ENCODE measurements around the gene PTGS2. TPM values are rescaled to one million over a fixed set of nuclear protein-coding genes. Genes with fewer than 3 reads are reported as not detected.
A peak's percentile ranks its signal among the peaks of the same experiment; 100 is the strongest.

Gene PTGS2
- total RNA-seq, result 0.10 TPM in 1 of 2 replicates, not detected in the other

DNA sequence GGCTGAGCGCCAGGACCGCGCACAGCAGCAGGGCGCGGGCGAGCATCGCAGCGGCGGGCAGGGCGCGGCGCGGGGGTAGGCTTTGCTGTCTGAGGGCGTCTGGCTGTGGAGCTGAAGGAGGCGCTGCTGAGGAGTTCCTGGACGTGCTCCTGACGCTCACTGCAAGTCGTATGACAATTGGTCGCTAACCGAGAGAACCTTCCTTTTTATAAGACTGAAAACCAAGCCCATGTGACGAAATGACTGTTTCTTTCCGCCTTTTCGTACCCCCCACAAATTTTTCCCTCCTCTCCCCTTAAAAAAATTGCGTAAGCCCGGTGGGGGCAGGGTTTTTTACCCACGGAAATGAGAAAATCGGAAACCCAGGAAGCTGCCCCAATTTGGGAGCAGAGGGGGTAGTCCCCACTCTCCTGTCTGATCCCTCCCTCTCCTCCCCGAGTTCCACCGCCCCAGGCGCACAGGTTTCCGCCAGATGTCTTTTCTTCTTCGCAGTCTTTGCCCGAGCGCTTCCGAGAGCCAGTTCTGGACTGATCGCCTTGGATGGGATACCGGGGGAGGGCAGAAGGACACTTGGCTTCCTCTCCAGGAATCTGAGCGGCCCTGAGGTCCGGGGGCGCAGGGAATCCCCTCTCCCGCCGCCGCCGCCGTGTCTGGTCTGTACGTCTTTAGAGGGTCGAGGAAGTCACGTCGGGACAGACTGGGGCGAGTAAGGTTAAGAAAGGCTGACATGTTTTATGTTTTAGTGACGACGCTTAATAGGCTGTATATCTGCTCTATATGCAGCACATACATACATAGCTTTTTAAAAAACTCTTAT lies at the start of gene PTGS2:
Gene PTGS2 (minus strand): TSS at position 179 of the 817 bp plus-strand sequence. CDS start 133 bp downstream, at position 46.
- no peaks in the 10 kb centered on the region for H3K9me3 Mint-ChIP-seq
- CTCF ChIA-PET, result no interaction called here
- DNase-seq, result no peak
- H3K4me1 Mint-ChIP-seq, result peaks cover 12% of the 10 kb centered on the region
- TF ChIP-seq, protein P1, sequence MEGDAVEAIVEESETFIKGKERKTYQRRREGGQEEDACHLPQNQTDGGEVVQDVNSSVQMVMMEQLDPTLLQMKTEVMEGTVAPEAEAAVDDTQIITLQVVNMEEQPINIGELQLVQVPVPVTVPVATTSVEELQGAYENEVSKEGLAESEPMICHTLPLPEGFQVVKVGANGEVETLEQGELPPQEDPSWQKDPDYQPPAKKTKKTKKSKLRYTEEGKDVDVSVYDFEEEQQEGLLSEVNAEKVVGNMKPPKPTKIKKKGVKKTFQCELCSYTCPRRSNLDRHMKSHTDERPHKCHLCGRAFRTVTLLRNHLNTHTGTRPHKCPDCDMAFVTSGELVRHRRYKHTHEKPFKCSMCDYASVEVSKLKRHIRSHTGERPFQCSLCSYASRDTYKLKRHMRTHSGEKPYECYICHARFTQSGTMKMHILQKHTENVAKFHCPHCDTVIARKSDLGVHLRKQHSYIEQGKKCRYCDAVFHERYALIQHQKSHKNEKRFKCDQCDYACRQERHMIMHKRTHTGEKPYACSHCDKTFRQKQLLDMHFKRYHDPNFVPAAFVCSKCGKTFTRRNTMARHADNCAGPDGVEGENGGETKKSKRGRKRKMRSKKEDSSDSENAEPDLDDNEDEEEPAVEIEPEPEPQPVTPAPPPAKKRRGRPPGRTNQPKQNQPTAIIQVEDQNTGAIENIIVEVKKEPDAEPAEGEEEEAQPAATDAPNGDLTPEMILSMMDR (IDR thresholded peaks at IDR 0.05), result no peak
- POLR2A ChIA-PET, result no interaction called here
- ATAC-seq (ENCODE audit: low read depth), result peak; percentile 45
- H3K36me3 Mint-ChIP-seq (ENCODE audit: low read depth), result no peaks in the 10 kb centered on the region
- intact Hi-C loops (cut with micrococcal nuclease), result no loop called here
- H3K27me3 Mint-ChIP-seq, result peaks cover 33% of the 10 kb centered on the region
- peak within 1 kb of the TSS; percentile 74 for H3K4me3 Mint-ChIP-seq
- no peak within 1 kb of the TSS for H3K27ac Mint-ChIP-seq

DNA sequence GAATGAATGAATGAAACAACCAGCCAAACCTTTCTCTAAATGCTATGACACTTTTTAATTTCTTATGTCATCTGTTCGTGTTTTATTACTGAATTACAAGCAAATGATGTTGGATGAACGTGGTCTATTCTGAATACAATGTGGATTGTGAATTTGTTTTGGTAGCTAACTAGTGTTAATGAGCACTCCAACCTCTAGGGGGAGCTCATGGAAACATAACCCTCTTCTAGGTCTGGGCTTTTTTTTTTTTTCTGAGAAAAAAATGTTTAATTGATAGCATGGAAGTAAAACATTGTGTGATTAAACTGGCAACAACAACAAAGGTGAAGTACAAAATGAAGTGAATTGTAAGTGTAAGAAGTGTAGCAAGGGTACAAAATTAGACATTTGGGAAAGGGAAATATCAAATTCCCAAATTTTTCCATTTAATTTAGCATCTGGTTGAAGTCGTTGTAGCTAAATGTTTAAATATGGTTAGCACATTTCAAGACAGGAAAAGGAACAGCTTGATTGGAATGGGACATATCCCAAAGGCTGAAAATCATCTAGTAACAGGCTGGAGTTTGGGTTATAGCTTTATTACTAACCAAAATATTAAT lies 42.6 kb upstream of the PTGS2 start:
- intact Hi-C loops (cut with micrococcal nuclease), result loop anchor here (10.0 kb wide), 1 partner anchor 262 kb away; no protein-coding TSS in a partner anchor
- Mint-ChIP-seq H3K36me3 (ENCODE audit: low read depth) (no peaks in the 10 kb centered on the region), H3K27me3 (no peaks in the 10 kb centered on the region), H3K9me3 (no peaks in the 10 kb centered on the region), H3K4me1 (no peaks in the 10 kb centered on the region), H3K4me3 (no peak overlapping the region), H3K27ac (no peak overlapping the region)
- TF ChIP-seq, protein P1 (IDR thresholded peaks at IDR 0.05), result no peak
- ChIA-PET POLR2A (interaction anchor here (0.7 kb wide), 1 partner anchor 12 kb away, joined by 3 read pairs; no protein-coding TSS in a partner anchor), CTCF (no interaction called here)
- no peak for ATAC-seq (ENCODE audit: low read depth)
- no peak for DNase-seq

DNA sequence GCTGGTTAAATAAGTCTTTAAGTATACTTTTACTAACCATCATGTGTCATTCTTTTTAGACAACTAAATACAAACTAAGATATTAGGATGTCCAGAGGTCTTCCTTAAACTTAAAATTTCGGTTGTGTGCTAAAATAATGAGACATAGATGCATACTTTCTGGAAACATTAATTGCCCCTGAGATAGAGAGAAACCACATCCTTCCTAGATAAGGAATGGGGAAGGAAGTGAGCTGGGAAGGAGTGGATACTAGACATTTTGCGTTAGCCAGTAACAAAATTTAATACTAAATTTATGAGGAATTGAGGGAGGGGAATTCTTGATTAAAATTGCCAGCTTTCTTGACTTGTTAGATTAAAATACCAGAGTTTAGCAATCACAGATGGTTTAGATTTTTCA lies 37.1 kb upstream of the PTGS2 start:
- Mint-ChIP-seq H3K4me3 (no peak overlapping the region), H3K9me3 (no peaks in the 10 kb centered on the region), H3K36me3 (ENCODE audit: low read depth) (no peaks in the 10 kb centered on the region), H3K4me1 (no peaks in the 10 kb centered on the region), H3K27me3 (no peaks in the 10 kb centered on the region), H3K27ac (no peak overlapping the region)
- CTCF ChIA-PET, result no interaction called here
- TF ChIP-seq, protein P1 (IDR thresholded peaks at IDR 0.05), result no peak
- DNase-seq, result no peak
- ATAC-seq (ENCODE audit: low read depth), result no peak
- intact Hi-C loops (cut with micrococcal nuclease), result no loop called here
- POLR2A ChIA-PET, result no interaction called here

DNA sequence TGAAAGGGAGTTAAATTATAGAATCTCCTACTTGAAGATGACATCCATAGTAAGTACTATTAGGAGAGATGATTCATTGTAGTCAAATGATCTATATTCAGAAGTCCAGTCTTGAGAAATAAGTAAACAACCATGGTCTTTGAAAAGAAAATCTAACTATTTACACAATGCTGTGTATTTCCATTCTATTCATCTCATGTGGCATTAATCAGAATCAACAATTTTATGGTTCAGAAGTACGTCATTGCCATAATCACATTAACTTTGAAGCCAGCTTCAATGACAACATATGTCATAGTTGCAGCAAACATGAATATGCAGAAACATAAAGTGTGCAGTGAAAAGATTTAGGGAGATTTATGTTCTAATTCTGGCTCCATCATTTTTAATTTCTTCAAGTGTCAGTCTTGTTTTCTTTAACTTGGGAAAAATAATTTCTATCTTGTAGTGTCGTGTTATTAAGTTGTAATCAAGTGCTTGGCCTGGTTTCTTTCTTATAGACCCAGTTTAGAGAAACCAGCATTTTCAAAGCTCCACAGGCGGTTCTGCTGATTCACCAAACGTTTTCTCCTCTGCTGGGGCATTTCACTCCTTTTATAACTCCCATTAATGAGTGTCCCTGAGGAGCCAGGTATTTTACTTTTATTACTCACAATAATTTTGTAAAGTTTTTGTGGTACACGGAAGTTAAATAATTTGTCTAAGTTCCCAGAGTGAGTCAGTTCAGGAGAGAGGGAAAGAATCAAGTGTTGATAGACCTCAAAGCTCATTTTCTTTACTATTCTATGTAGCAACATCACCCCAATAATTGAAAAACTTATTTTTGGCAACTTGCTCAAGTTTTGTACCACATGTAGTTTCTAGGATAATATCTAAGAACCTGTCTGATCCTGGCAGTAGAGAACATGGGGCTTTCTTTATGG lies 35.9 kb upstream of the PTGS2 start:
- no peaks in the 10 kb centered on the region for H3K27me3 Mint-ChIP-seq
- POLR2A ChIA-PET, result no interaction called here
- CTCF ChIA-PET, result no interaction called here

More for the DNA sequence above, 35.9 kb upstream of the PTGS2 start:
- ATAC-seq (ENCODE audit: low read depth) (no peak), DNase-seq (no peak)
- intact Hi-C loops (cut with micrococcal nuclease), result no loop called here
- H3K9me3 Mint-ChIP-seq, result no peaks in the 10 kb centered on the region
- no peak overlapping the region for H3K4me3 Mint-ChIP-seq
- H3K36me3 Mint-ChIP-seq (ENCODE audit: low read depth), result no peaks in the 10 kb centered on the region
- TF ChIP-seq, protein P1 (IDR thresholded peaks at IDR 0.05), result no peak
- H3K4me1 Mint-ChIP-seq, result no peaks in the 10 kb centered on the region
- no peak overlapping the region for H3K27ac Mint-ChIP-seq

Data from activated B cell treated with CpG ODN at 0.5 μM for 24 hours (primary cell).